Endothelial cell (in vitro differentiated cells): ENCODE measurements around the gene ADAMTS8. TPM values are rescaled to one million over a fixed set of nuclear protein-coding genes. Genes with fewer than 3 reads are reported as not detected.

Experiments
- DNase-seq: peaks from one replicate; pipeline ENCODE4 v3.0.0; 2021; ENCODE audit warnings: low spot score
- H3K27ac Mint-ChIP-seq: one replicate; pipeline ENCODE4 v1.8.0; 2021; ENCODE audit warnings: mixed read lengths, inconsistent platforms; ENCODE audit not compliant: unreplicated experiment
- H3K27me3 Mint-ChIP-seq: one replicate; pipeline ENCODE4 v1.8.0; 2021; ENCODE audit warnings: mild to moderate bottlenecking, moderate library complexity, mixed read lengths, inconsistent platforms; ENCODE audit not compliant: unreplicated experiment
- H3K36me3 Mint-ChIP-seq: one replicate; pipeline ENCODE4 v1.8.0; 2021; ENCODE audit warnings: mild to moderate bottlenecking, low read depth, mixed read lengths, inconsistent platforms; ENCODE audit not compliant: unreplicated experiment
- H3K4me1 Mint-ChIP-seq: one replicate; pipeline ENCODE4 v1.8.0; 2021; ENCODE audit warnings: mild to moderate bottlenecking, mixed read lengths, inconsistent platforms; ENCODE audit not compliant: unreplicated experiment
- H3K4me3 Mint-ChIP-seq: one replicate; pipeline ENCODE4 v1.8.0; 2021; ENCODE audit warnings: mild to moderate bottlenecking, mixed read lengths, inconsistent platforms; ENCODE audit not compliant: unreplicated experiment
- H3K9me3 Mint-ChIP-seq: one replicate; pipeline ENCODE4 v1.8.0; 2021; ENCODE audit warnings: mixed read lengths, inconsistent platforms; ENCODE audit not compliant: unreplicated experiment
- CTCF ChIP-seq: fragments of 200-600 bp; sonication (generic); IDR thresholded peaks from one replicate; pipeline ENCODE4 v1.5.0; 2021; ENCODE audit warnings: antibody characterized with exemption; ENCODE audit not compliant: unreplicated experiment
- total RNA-seq: library from RNA; stranded (reverse); fragmentation: NEBNext Ultra II Directional; extraction: Animal tissue kit (Norgen Biotek cat#: 25700); gene quantifications from one replicate; pipeline ENCODE4 v1.2.1, GENCODE V29; 2021; ENCODE audit not compliant: unreplicated experiment

Gene ADAMTS8
- total RNA-seq, 1 donor from 2014 or later = 0.31 TPM

- Mint-ChIP-seq H3K27me3 (peaks cover 7% of the 10 kb centered on the region), H3K9me3 (no peaks in the 10 kb centered on the region), H3K27ac (peak overlapping the region; percentile 58), H3K4me3 (no peak overlapping the region), H3K4me1 (peaks cover 38% of the 10 kb centered on the region), H3K36me3 (no peaks in the 10 kb centered on the region)
- no peak for DNase-seq
- TF ChIP-seq CTCF = no peak
Observed at GRCh38 chr11:130400781-130401483, 27.5 kb downstream of the ADAMTS8 start.

GRCh38 chr11:130399196-130399595, 29.2 kb downstream of the ADAMTS8 start:
- H3K27me3 Mint-ChIP-seq = peaks cover 9% of the 10 kb centered on the region
- H3K36me3 Mint-ChIP-seq = no peaks in the 10 kb centered on the region
- no peak for TF ChIP-seq CTCF
- H3K9me3 Mint-ChIP-seq = no peaks in the 10 kb centered on the region
- H3K4me3 Mint-ChIP-seq = no peak overlapping the region
- no peak for DNase-seq
- no peak overlapping the region for H3K27ac Mint-ChIP-seq
- peaks cover 38% of the 10 kb centered on the region for H3K4me1 Mint-ChIP-seq

- Mint-ChIP-seq H3K27ac (no peak overlapping the region), H3K9me3 (no peaks in the 10 kb centered on the region), H3K36me3 (no peaks in the 10 kb centered on the region), H3K27me3 (peaks cover 12% of the 10 kb centered on the region), H3K4me1 (peaks cover 29% of the 10 kb centered on the region), H3K4me3 (no peak overlapping the region)
- DNase-seq = no peak
- no peak for TF ChIP-seq CTCF
Observed at GRCh38 chr11:130397780-130398179, 30.6 kb downstream of the ADAMTS8 start.

GRCh38 chr11:130396965-130397364, 31.4 kb downstream of the ADAMTS8 start:
- Mint-ChIP-seq H3K9me3 (no peaks in the 10 kb centered on the region), H3K27me3 (peaks cover 12% of the 10 kb centered on the region), H3K4me1 (peaks cover 21% of the 10 kb centered on the region), H3K36me3 (no peaks in the 10 kb centered on the region), H3K27ac (no peak overlapping the region), H3K4me3 (no peak overlapping the region)
- TF ChIP-seq CTCF = no peak
- no peak for DNase-seq

- no peak for TF ChIP-seq CTCF
- H3K4me3 Mint-ChIP-seq = no peak overlapping the region
- H3K4me1 Mint-ChIP-seq = no peaks in the 10 kb centered on the region
- H3K27ac Mint-ChIP-seq = no peak overlapping the region
- no peak for DNase-seq
- no peaks in the 10 kb centered on the region for H3K9me3 Mint-ChIP-seq
- H3K27me3 Mint-ChIP-seq = peaks cover 7% of the 10 kb centered on the region
- H3K36me3 Mint-ChIP-seq = no peaks in the 10 kb centered on the region
Observed at GRCh38 chr11:130394615-130395014, 33.8 kb downstream of the ADAMTS8 start.
